KOPT-K1 (cell line): ENCODE results near the gene SMIM26.
"Not testable (repeated sequence)": the region's sequence is repeated elsewhere in the genome, so short reads cannot be mapped to it uniquely, and the experiment has no call there.

ENCODE experiments used
- H3K27ac ChIP-seq: fragments of 200-600 bp; sonication (generic); 2 replicates; pipeline ENCODE4 v1.5.1; 2016; ENCODE audit warnings: antibody characterized with exemption, mild to moderate bottlenecking, low read depth, low read length; ENCODE audit not compliant: poor library complexity, severe bottlenecking
- H3K36me3 ChIP-seq: fragments of 200-600 bp; sonication (generic); 2 replicates; pipeline ENCODE4 v1.5.1; 2017; ENCODE audit warnings: antibody characterized with exemption, mild to moderate bottlenecking, low read length, moderate library complexity; ENCODE audit not compliant: insufficient read depth
- H3K9me3 ChIP-seq: fragments of 200-600 bp; sonication (generic); 2 replicates; pipeline ENCODE4 v1.5.1; 2017; ENCODE audit warnings: antibody characterized with exemption, low read length, mild to moderate bottlenecking; ENCODE audit not compliant: insufficient read depth, poor library complexity, severe bottlenecking

Gene SMIM26, protein sequence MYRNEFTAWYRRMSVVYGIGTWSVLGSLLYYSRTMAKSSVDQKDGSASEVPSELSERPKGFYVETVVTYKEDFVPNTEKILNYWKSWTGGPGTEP

DNA sequence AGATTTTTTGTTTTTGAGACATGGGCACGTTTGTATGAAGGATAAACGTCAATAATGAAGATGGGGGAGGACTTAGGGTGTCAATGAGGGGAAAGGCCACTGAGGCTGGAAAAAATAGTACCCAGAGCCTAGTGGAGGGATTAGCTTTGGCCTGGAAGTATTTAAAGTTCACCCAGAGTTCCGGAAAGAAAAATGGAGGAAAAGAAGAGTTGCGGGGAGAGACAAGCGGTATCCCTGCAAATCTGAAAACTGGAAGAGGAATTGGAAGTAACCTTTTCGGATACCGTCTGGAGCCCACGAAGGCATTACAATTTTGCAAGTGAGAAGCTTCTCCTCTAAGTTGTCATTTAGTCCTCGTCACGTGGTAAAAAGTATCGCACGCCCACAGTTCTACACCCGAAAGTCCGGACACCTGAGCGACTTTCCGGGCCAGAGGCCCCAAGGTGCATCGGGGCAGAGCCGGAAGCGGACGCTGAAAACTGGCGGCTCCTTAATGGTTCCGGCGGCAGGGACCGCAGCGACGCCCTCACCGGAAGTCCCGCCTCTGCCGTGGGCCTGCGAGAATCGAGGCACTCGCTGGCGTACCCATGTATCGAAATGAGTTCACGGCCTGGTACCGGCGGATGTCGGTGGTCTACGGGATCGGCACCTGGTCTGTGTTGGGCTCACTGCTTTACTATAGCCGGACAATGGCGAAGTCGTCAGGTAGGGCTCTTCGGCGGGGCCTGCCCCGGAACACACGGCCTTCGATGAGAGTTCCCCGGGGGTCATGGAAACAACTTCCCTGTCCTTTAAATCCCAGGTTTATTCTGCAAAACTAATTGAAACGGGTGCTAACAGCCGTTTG, at the start of gene SMIM26:
Gene SMIM26 (plus strand): TSS at position 541 of the 847 bp plus-strand sequence. CDS start 47 bp downstream, at position 588.
- Histone ChIP-seq H3K27ac (peak within 1 kb of the TSS; percentile 74), H3K9me3 (no peaks in the 10 kb centered on the region), H3K36me3 (peaks cover 40% of the 10 kb centered on the region)

DNA sequence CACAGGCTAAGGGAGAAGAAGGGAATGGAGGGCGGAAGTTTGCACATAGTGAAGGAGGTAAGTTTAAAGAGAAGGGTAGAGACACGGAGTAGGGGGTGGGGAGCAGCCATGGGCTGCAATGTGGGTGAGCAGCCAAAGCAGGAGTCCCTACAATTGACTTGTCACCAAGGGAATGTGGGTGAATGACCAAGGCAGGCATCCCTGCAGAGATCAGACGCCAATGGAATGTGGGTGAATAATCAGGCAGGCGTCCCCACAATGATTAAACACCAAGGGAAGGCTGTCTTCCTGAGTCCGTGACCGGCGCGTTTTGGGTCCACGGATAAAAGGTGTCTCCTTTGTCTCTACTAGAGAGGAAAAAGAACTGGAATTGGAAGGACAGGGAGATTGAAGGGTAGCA, 45.2 kb upstream of the SMIM26 start:
- peaks cover 45% of the 10 kb centered on the region for H3K36me3 ChIP-seq

DNA sequence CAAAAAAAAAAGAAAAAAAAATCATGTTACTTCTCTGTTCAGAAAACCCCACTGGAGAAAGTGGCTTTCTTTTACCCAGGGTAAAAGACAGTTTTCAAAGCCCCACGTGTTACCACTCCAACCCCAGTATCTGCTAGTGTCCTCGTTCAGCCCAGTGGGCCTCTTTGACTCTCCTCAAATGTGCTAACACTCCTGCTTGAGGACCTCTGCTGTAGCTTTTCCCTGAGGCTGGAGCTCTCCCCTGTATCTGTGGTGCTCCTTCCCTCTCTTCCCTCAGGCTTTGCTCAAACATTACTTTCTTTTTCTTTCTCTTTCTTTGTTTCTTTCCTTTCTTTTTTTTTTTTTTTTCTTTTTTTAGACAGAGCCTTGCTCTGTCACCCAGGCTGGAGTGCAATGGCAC, 44.2 kb upstream of the SMIM26 start:
- Histone ChIP-seq H3K9me3 (no peaks in the 10 kb centered on the region), H3K27ac (no peak overlapping the region), H3K36me3 (peaks cover 49% of the 10 kb centered on the region)

More for the DNA sequence above, 45.2 kb upstream of the SMIM26 start:
- H3K27ac ChIP-seq, H3K9me3 ChIP-seq: not testable (repeated sequence)

DNA sequence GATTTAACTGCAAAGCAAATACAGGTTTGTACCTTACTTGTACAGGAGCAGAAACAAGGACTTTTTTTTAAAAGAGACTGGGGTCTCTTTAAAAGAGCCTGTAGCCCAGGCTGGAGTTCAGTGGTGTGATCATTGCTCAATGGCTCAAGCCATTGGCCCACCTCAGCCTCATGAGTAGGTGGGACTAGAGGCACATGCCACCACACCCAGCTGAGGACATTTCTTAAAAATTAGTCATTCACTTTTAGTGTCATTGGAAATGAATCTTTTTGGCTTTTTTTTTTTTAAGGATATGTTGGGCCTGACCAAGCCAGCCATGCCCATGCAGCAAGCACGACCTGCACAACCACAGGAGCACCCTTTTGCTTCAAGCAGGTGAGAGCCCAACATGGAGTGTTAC, 42.6 kb upstream of the SMIM26 start:
- Histone ChIP-seq H3K36me3 (peaks cover 60% of the 10 kb centered on the region), H3K9me3 (no peaks in the 10 kb centered on the region), H3K27ac (no peak overlapping the region)

DNA sequence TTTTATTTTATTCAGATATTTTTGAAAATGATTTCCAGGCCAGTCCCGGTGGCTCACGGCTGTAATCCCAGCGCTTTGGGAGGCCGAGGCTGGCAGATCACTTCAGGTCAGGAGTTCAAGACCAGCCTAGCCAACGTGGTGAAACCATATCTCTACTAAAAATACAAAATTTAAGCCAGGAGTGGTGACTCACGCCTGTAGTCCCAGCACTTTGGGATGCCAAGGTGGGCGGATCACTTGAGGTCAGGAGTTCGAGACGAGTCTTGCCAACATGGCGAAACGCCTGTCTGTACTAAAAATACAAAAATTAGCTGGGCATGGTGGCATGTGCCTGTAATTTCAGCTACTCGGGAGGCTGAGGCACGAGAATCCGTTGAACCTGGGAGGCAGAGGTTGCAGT, 40.5 kb upstream of the SMIM26 start:
- H3K9me3 ChIP-seq, result not testable (repeated sequence)
- peaks cover 77% of the 10 kb centered on the region for H3K36me3 ChIP-seq

DNA sequence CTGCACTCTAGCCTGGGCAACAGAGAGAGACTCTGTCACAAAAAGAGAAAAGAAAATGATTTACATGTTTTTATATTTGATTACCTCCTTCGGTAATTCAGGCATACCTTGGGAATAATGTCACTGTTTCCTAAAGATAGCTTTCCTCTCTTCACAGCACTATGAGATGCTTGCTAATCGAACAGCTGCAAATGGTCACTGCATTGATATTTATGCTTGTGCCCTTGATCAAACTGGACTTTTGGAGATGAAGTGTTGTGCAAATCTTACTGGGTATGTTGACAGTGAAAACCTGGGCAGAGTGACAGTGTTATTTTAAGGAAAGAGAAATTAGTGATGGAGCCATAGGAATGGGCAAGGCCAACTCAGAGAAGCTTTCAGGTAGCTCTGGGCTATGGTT, 39.9 kb upstream of the SMIM26 start:
- H3K36me3 ChIP-seq, result peaks cover 83% of the 10 kb centered on the region
- H3K9me3 ChIP-seq, result no peaks in the 10 kb centered on the region
- H3K27ac ChIP-seq, result no peak overlapping the region

More for the DNA sequence above, 40.5 kb upstream of the SMIM26 start:
- H3K27ac ChIP-seq, result not testable (repeated sequence)

DNA sequence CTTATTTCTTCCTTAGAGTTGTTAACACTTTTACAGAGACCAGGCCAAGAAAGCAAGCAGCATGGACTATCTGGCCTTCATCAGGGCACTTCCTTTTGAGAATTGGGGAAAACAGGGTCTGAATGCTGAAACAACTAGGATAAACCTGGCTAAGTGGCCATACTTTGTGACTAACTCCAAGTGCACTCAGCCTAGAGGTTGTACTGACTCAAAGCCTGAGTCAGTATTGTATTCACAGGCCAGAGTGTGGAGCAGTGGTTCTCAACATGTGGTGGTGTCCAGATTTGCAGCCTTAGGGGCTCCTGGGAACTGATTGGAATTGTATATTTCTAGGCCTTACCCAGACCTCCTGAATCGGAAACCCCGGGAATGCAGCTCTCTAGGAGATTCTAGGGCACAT, 39.4 kb upstream of the SMIM26 start:
- Histone ChIP-seq H3K36me3 (peaks cover 88% of the 10 kb centered on the region), H3K9me3 (no peaks in the 10 kb centered on the region), H3K27ac (no peak overlapping the region)

DNA sequence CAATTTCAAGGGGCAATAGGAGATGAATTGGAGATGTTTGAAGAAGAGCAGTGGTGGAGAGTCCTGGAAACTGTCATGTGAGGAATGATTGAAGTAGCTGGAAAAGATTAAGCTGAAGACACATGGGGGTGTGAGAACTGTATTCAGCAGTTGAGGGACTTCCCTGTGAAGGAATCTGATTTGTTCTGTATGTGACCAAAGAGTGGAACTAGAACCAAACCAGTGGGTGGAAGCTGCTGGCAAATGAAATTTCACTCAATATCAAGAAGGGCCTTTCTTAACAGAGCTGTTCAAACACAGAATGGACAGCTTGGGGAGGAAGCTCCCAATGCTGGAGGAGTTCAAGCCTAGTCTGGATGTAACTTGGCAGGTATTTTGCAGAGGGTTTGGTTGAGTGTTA, 38.2 kb upstream of the SMIM26 start:
- no peak overlapping the region for H3K27ac ChIP-seq
- no peaks in the 10 kb centered on the region for H3K9me3 ChIP-seq
- peaks cover 97% of the 10 kb centered on the region for H3K36me3 ChIP-seq

DNA sequence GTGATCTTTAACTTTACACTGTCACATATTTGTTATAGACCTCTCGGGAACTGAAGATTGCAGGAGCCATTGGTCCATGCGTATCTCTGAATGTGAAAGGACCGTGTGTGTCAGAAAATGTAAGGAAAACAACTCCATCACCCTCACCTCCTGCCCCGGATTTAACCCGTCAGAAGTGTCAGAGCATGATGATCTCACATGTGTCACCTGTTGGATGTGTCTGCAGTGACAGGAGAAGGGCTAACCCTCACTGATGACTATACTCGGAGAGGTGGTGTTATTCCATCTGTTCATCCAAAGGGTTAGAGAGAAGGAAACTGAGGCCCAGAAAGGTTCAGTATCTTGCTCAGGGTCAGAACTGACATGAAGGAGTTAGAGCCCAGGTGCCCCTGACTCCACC, 34.6 kb upstream of the SMIM26 start:
- peaks cover 89% of the 10 kb centered on the region for H3K36me3 ChIP-seq
- H3K9me3 ChIP-seq, result no peaks in the 10 kb centered on the region
- no peak overlapping the region for H3K27ac ChIP-seq

DNA sequence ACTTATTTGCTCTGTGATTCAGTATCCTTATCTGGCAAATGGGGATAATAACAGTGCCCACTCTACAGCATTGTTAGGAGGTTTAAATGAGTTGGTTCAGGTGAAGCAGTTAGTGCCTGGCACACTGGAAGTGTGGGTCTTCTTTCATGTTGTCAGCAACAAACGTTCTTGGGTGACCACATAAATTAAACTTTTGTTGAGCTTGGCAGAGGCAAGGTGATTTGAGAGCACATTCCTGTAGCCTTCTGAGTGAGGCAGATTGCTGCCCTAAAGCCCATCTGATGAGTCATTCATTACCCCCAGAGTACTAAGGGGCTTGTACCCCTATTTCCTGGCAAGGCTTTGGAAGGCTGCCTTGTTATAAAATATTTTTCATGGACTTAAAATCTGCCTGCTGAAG, 33.7 kb upstream of the SMIM26 start:
- peaks cover 89% of the 10 kb centered on the region for H3K36me3 ChIP-seq
- no peaks in the 10 kb centered on the region for H3K9me3 ChIP-seq

DNA sequence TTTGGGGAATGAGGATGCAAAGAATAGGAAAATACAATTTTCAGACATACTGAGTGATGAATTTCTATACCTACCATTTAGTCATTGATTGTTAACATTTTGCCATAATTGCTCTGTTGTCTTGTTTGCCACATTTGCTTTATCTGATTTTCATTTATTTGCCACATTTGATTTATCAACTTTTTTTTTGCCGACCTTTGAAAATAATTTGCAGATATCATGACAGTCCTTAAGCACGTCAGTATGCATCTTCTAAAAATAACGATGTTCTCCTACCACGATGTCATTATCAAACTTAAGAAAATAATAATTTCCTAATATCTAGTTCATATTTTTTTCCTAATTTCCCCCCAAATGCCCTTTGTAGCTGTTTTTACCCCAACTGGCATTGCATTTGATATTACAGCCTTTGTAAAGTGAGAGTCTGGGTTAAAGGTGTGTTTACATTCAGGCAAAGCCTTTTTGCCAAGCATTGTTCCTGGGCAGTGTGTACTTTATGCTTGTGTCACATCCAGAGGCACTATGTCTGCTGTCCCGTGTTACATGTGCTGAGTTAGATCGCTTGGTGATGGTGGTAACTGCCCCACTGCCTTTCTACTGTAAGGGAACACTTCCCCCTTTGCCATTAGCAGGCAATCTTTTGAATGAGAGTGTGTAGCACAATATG, 33.1 kb upstream of the SMIM26 start:
- H3K36me3 ChIP-seq, result peaks cover 86% of the 10 kb centered on the region
- H3K9me3 ChIP-seq, result no peaks in the 10 kb centered on the region
- no peak overlapping the region for H3K27ac ChIP-seq

More for the DNA sequence above, 33.7 kb upstream of the SMIM26 start:
- no peak overlapping the region for H3K27ac ChIP-seq

DNA sequence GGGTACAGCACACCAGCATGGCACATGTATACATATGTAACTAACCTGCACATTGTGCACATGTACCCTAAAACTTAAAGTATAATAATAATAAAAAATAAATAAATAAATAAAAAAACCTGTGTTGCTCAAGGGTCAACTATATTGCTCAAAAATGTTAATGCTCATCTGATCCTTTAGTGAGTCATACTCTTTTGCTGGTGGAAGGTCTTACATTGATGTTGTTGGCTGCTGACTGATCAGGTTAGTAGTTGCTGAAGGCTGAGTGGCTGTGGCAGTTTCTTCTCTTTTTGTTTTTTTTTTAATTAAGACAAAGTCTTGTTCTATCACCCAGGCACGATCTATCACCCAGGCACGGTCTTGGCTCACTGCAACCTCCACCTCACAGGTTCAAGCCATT, 29.6 kb upstream of the SMIM26 start:
- Histone ChIP-seq H3K9me3 (no peaks in the 10 kb centered on the region), H3K27ac (no peak overlapping the region), H3K36me3 (peaks cover 80% of the 10 kb centered on the region)

DNA sequence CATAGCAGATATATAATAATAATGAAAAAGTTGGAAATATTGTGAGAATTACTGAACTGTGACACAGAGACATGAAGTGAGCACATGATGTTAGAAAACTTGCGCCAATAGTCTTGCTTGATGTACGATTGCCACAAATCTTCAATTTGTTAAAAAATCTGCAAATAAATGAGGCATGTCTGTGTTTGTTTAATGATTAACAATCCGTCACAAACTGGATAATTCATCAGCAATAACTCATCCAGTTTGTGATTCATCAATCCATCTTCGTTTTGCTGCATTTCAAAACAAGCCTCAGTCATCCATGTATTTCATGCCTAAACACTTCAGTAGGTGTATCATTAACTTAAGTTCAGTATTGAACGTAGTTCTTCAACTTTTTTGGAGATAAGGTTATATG, 25.5 kb upstream of the SMIM26 start:
- H3K9me3 ChIP-seq, result no peaks in the 10 kb centered on the region
- H3K27ac ChIP-seq, result no peak overlapping the region
- H3K36me3 ChIP-seq, result peaks cover 81% of the 10 kb centered on the region

DNA sequence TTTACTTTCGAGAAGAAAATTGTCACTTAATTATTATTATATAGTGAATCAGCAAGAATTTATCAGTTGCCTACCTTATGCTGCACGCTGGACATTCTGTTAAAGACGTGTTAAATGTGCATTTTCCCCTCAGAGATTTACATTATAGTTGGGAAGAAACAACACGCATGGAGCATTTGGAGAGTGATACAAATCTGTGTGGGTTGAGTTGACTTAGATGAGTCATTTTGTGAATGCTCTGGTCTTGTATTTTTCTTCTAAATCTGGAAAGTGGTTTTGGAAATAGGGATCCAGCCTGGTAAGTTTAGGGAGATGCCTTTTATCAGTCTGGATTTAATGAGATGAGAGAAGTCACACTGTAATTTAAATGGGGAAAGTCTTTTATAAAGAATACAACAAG, 24.0 kb upstream of the SMIM26 start:
- peaks cover 84% of the 10 kb centered on the region for H3K36me3 ChIP-seq
- no peaks in the 10 kb centered on the region for H3K9me3 ChIP-seq
- H3K27ac ChIP-seq, result no peak overlapping the region

DNA sequence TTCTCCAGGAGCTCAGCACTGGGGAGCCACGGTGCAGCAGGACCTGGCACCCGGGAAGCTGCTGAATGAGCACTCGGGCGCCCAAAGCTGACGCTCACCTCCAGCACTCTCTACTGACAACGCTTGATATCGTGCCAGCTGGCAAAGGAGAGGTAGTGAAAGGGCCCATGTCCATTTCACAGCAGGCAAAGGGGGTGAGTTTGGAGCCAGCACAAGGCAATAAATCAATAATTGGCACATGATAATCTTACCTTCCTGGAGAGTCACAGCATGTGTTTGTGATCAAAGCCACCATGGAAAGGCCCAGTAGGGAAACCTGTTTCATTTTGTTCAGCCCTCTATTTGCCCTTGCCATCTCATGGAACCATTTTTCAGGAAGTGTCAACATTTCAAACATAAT, 23.3 kb upstream of the SMIM26 start:
- Histone ChIP-seq H3K27ac (no peak overlapping the region), H3K36me3 (peaks cover 84% of the 10 kb centered on the region), H3K9me3 (no peaks in the 10 kb centered on the region)
